Measurements from ENCODE around the gene RNF113B.
A peak's percentile ranks its signal among the peaks of the same experiment; 100 is the strongest.

RNF113B gene

DNA sequence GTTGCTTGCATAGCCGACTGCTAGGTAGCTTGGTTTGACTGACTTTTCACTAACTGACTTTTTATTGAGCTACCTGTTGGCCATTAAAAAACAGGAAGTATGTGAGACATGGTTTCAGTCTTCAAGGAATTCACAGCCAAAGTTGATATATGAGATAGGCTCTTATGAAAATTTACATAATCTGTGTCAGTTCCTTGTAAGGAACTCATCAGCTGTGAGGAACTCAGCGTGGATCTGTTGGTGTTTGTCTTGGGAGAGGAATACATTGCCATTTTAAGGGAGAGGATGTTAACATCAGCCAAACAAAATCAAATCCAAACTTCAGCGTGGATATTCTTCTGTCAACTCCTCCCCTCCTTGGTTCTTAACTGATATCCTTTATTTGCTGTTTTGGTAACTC lies 2.0 kb downstream of the RNF113B start:
- no peak for DNase-seq (ENCODE audit: low read depth, low spot score)
- H3K4me1 ChIP-seq (ENCODE audit: insufficient read depth, insufficient read length), result peaks cover 14% of the 10 kb centered on the region
- no peak overlapping the region for H3K9ac ChIP-seq (ENCODE audit: insufficient read length, low read depth)
- peaks cover 10% of the 10 kb centered on the region for H3K36me3 ChIP-seq (ENCODE audit: insufficient read depth, insufficient read length, low read length)
- H3K9me3 ChIP-seq (ENCODE audit: insufficient read depth, low read length), result no peaks in the 10 kb centered on the region; the same call in 1 of the 2 replicates
- no peaks in the 10 kb centered on the region for H3K27me3 ChIP-seq (ENCODE audit: insufficient read depth, insufficient read length)
- H3K4me3 ChIP-seq (ENCODE audit: insufficient read length, low read depth), result no peak overlapping the region
- TF ChIP-seq ZNF274 (IDR thresholded peaks at IDR 0.05; ENCODE audit: low read depth, low read length) (no peak), YY1 (IDR thresholded peaks at IDR 0.05; ENCODE audit: insufficient read depth, insufficient read length) (no peak), SUZ12 (IDR thresholded peaks at IDR 0.05; ENCODE audit: extremely low read depth, insufficient read depth, insufficient read length) (no peak)

DNA sequence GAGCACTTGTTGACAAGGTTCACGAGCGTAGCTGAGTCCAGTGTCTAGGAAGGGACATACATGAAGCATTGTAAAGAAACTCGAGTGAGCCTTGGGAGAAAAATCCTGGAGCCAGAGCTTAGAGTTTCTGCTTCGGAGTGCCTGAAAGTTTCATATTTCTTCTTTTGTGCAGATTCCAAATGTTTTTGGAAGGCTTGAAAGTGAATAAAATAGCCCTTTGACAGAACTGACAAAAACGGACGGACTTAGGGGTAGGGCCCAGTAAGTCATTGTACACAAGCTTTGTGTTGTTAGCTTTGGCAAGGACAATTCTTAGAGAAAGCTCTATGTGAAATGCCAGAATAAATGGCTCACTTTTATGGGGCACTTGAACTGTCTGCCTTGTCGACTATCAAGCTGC lies 2.8 kb downstream of the RNF113B start:
- Histone ChIP-seq H3K4me1 (ENCODE audit: insufficient read depth, insufficient read length) (peaks cover 14% of the 10 kb centered on the region), H3K9ac (ENCODE audit: insufficient read length, low read depth) (no peak overlapping the region), H3K4me3 (ENCODE audit: insufficient read length, low read depth) (no peak overlapping the region), H3K27me3 (ENCODE audit: insufficient read depth, insufficient read length) (no peaks in the 10 kb centered on the region), H3K9me3 (ENCODE audit: insufficient read depth, low read length) (no peaks in the 10 kb centered on the region; the same call in 1 of the 2 replicates), H3K36me3 (ENCODE audit: insufficient read depth, insufficient read length, low read length) (peaks cover 10% of the 10 kb centered on the region)
- TF ChIP-seq SUZ12 (IDR thresholded peaks at IDR 0.05; ENCODE audit: extremely low read depth, insufficient read depth, insufficient read length) (no peak), ZNF274 (IDR thresholded peaks at IDR 0.05; ENCODE audit: low read depth, low read length) (no peak), YY1 (IDR thresholded peaks at IDR 0.05; ENCODE audit: insufficient read depth, insufficient read length) (no peak)
- no peak for DNase-seq (ENCODE audit: low read depth, low spot score)

DNA sequence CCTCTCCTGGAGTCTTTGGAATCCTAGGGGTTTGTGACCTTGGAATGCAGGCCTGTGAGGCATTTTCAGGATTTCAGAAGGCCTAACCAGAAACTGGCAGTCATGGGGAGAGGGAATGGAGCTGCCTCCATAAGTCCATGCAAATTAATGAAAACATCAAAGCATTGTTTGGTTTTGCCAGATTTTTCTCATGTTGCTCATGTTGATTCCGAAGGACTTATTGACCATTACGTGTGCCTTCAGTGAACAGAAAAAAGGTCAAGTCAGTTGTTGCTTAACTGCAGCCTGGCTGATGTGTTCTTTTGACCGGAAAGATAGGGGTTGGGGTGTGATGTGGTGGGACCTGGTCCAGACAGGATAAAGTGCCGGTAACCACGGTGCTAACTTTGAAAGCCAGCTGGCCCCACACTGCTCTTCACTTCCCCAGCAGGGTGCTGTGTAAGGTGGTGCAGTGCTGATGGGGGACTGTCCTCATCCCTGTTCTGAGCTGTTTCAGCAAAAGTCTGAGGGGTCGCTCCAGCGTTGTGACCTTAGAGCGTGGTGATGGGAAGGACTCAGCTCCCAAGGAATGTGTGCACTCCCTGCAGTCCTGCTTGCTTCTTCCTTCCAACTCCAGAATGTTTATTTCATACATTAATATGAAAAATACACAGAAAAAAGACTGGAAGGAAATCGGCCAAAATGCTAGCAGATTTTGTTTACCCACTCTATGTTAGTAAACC lies 3.5 kb downstream of the RNF113B start:
- TF ChIP-seq ZNF274 (IDR thresholded peaks at IDR 0.05; ENCODE audit: low read depth, low read length), result no peak
- peaks cover 14% of the 10 kb centered on the region for H3K4me1 ChIP-seq (ENCODE audit: insufficient read depth, insufficient read length)
- H3K4me3 ChIP-seq (ENCODE audit: insufficient read length, low read depth), result no peak overlapping the region
- no peak overlapping the region for H3K9ac ChIP-seq (ENCODE audit: insufficient read length, low read depth)
- H3K27me3 ChIP-seq (ENCODE audit: insufficient read depth, insufficient read length), result no peaks in the 10 kb centered on the region
- no peaks in the 10 kb centered on the region for H3K9me3 ChIP-seq (ENCODE audit: insufficient read depth, low read length)
- peak; percentile 39 for DNase-seq (ENCODE audit: low read depth, low spot score)
- peaks cover 10% of the 10 kb centered on the region for H3K36me3 ChIP-seq (ENCODE audit: insufficient read depth, insufficient read length, low read length)

DNA sequence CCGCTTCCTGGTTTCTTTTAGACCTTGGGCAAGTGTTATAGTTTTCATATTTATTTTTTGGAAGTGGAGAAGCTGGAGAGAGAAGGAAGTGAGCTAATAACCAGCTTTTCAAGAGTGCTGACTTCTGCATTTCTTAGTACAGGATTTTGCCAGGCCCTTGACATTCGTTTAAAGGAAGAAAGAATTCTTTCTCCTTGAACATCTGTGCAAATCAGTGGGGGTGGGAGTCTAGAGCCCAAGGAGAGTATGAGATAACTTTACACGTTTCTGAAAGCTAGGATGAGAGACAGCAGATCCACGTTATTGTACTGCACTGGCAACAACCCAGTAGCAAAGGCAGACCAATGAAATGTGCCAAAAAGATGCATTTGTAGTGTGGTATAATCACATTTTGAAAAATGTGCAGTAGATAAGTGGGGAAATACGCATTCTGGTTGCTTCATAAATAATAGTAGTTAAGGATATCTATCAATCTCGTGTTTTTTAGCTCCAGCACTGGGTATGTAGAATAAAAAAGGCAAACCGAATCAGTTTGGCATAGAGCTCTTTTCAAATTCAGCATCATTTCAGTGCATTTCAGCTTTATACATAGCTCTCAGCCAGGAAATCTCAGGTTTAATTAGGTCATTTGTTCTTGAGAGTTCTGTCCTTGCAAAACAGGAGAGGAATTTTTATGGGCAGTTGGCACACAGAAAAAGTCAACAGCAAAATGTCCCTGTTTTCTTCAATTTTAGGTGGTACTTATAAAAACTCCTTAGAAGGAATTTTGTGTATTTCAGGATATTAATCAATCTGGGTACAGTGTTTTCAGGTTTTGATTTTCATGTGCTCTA lies 4.3 kb downstream of the RNF113B start:
- H3K9me3 ChIP-seq (ENCODE audit: insufficient read depth, low read length), result no peaks in the 10 kb centered on the region
- H3K27me3 ChIP-seq (ENCODE audit: insufficient read depth, insufficient read length), result no peaks in the 10 kb centered on the region
- DNase-seq (ENCODE audit: low read depth, low spot score), result no peak
- peaks cover 14% of the 10 kb centered on the region for H3K4me1 ChIP-seq (ENCODE audit: insufficient read depth, insufficient read length)
- peaks cover 10% of the 10 kb centered on the region for H3K36me3 ChIP-seq (ENCODE audit: insufficient read depth, insufficient read length, low read length)
- H3K9ac ChIP-seq (ENCODE audit: insufficient read length, low read depth), result no peak overlapping the region
- H3K4me3 ChIP-seq (ENCODE audit: insufficient read length, low read depth), result no peak overlapping the region
- TF ChIP-seq YY1 (IDR thresholded peaks at IDR 0.05; ENCODE audit: insufficient read depth, insufficient read length), result no peak
- TF ChIP-seq ZNF274 (IDR thresholded peaks at IDR 0.05; ENCODE audit: low read depth, low read length), result no peak
- no peak for TF ChIP-seq SUZ12 (IDR thresholded peaks at IDR 0.05; ENCODE audit: extremely low read depth, insufficient read depth, insufficient read length)

DNA sequence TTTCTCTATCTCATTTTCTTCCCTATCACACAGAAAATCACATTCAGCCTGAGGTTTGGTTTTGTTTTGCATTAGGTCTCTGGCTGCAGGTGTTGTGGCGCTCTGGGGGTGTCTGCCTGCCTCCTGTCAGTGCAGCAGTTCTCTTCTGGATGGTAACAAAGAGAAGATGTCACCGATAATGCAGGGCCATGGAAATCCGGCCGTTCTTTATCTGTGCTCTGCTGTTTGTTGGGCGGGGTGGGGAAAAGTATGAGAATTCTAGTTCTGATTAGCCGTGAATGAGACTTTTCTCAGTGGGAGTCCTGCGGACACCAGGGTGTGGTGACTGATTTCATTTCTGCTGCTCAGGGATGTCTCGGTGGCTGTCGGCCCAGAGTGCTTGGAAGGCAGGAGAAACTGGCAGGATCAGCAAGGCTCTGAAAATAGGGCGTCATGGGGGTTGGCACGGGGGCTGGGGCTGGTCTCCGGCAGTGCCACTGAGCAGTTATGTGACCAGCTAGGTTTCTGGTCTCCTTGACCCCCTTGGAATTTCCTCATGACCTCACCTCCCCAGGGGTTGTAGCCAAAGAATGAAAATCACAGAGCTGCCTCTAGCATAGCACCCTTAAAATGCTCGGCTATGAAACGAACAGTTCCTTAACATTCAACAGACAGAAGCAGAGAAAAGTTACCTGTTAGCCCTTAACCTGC lies 5.0 kb downstream of the RNF113B start:
- no peak for DNase-seq (ENCODE audit: low read depth, low spot score)
- H3K36me3 ChIP-seq (ENCODE audit: insufficient read depth, insufficient read length, low read length), result peaks cover 9% of the 10 kb centered on the region
- no peak overlapping the region for H3K4me3 ChIP-seq (ENCODE audit: insufficient read length, low read depth)
- H3K9me3 ChIP-seq (ENCODE audit: insufficient read depth, low read length), result no peaks in the 10 kb centered on the region
- peaks cover 14% of the 10 kb centered on the region for H3K4me1 ChIP-seq (ENCODE audit: insufficient read depth, insufficient read length)
- TF ChIP-seq SUZ12 (IDR thresholded peaks at IDR 0.05; ENCODE audit: extremely low read depth, insufficient read depth, insufficient read length), result no peak
- no peak for TF ChIP-seq ZNF274 (IDR thresholded peaks at IDR 0.05; ENCODE audit: low read depth, low read length)
- TF ChIP-seq YY1 (IDR thresholded peaks at IDR 0.05; ENCODE audit: insufficient read depth, insufficient read length), result no peak
- no peak overlapping the region for H3K9ac ChIP-seq (ENCODE audit: insufficient read length, low read depth)
- H3K27me3 ChIP-seq (ENCODE audit: insufficient read depth, insufficient read length), result no peaks in the 10 kb centered on the region

DNA sequence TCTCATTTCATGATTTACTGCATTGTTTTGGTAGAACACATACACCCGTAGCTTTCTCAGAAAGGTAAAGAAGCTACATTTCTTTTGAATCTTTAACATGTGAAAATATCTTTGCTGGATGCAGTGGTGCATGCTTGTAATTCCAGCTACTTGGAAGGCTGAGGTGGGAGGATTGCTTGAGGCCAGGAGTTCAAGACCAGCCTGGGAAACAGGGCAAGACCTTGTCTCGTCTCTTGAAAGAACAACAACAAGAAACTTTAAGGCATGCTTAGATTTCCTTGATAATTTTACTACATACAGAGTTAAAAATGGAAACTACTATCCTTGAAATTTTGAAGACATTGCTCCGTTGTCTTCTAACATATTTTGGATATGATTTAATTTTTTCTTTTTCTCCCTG lies 7.7 kb downstream of the RNF113B start:
- H3K4me3 ChIP-seq (ENCODE audit: insufficient read length, low read depth), result no peak overlapping the region
- no peak for DNase-seq (ENCODE audit: low read depth, low spot score)
- peaks cover 11% of the 10 kb centered on the region for H3K4me1 ChIP-seq (ENCODE audit: insufficient read depth, insufficient read length)
- no peak overlapping the region for H3K9ac ChIP-seq (ENCODE audit: insufficient read length, low read depth)
- no peaks in the 10 kb centered on the region for H3K27me3 ChIP-seq (ENCODE audit: insufficient read depth, insufficient read length)
- TF ChIP-seq SUZ12 (IDR thresholded peaks at IDR 0.05; ENCODE audit: extremely low read depth, insufficient read depth, insufficient read length) (no peak), ZNF274 (IDR thresholded peaks at IDR 0.05; ENCODE audit: low read depth, low read length) (no peak), YY1 (IDR thresholded peaks at IDR 0.05; ENCODE audit: insufficient read depth, insufficient read length) (no peak)
- H3K36me3 ChIP-seq (ENCODE audit: insufficient read depth, insufficient read length, low read length), result no peaks in the 10 kb centered on the region
- H3K9me3 ChIP-seq (ENCODE audit: insufficient read depth, low read length), result no peaks in the 10 kb centered on the region

DNA sequence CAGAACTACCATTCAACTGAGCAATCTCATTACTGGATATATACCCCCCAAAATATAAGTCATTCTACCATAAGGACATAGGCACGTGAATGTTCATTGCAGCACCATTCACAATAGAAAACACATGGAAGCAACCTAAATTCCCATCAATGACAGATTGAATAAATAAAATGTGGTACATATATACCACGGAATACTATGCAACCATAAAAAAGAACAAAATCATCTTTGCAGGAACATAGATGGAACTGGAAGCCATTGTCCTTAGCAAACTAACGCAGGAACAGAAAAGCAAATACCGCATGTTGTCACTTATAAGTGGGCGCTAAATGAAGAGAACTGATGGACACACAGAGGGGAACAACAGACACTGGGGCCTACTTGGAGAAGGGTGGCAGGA lies 14.1 kb downstream of the RNF113B start:
- Histone ChIP-seq H3K4me1 (ENCODE audit: insufficient read depth, insufficient read length) (no peaks in the 10 kb centered on the region), H3K36me3 (ENCODE audit: insufficient read depth, insufficient read length, low read length) (peaks cover 8% of the 10 kb centered on the region), H3K9me3 (ENCODE audit: insufficient read depth, low read length) (no peaks in the 10 kb centered on the region), H3K27me3 (ENCODE audit: insufficient read depth, insufficient read length) (no peaks in the 10 kb centered on the region), H3K4me3 (ENCODE audit: insufficient read length, low read depth) (no peak overlapping the region), H3K9ac (ENCODE audit: insufficient read length, low read depth) (no peak overlapping the region)
- TF ChIP-seq ZNF274 (IDR thresholded peaks at IDR 0.05; ENCODE audit: low read depth, low read length), result no peak
- TF ChIP-seq SUZ12 (IDR thresholded peaks at IDR 0.05; ENCODE audit: extremely low read depth, insufficient read depth, insufficient read length), result no peak
- TF ChIP-seq YY1 (IDR thresholded peaks at IDR 0.05; ENCODE audit: insufficient read depth, insufficient read length), result no peak
- no peak for DNase-seq (ENCODE audit: low read depth, low spot score)
